Mucosa of rectum (tissue), 2 donors: ENCODE measurements around the gene NAP1L2.
A peak's percentile ranks its signal among the peaks of the same experiment; 100 is the strongest.
"Not testable (repeated sequence)": the region's sequence is repeated elsewhere in the genome, so short reads cannot be mapped to it uniquely, and the experiment has no call there.

Experiments
- H3K27ac ChIP-seq, 2 donors: one replicate each; pipeline ENCODE4 v1.7.0; 2013; ENCODE audit warnings: inconsistent platforms in 2 of 2, low read depth in 2 of 2, low read length in 2 of 2
- H3K27me3 ChIP-seq, 2 donors: one replicate each; pipeline ENCODE4 v1.7.0; 2013; ENCODE audit warnings: low read length in 2 of 2; ENCODE audit not compliant: control insufficient read depth in 2 of 2, insufficient read depth in 2 of 2
- H3K36me3 ChIP-seq, 2 donors: one replicate each; pipeline ENCODE4 v1.7.0; 2013; ENCODE audit warnings: low read length in 2 of 2; ENCODE audit not compliant: control insufficient read depth in 2 of 2, insufficient read depth in 2 of 2
- H3K4me1 ChIP-seq, 2 donors: one replicate each; pipeline ENCODE4 v1.7.0; 2013; ENCODE audit warnings: low read length in 2 of 2, mild to moderate bottlenecking in 1 of 2; ENCODE audit not compliant: control insufficient read depth in 2 of 2, insufficient read depth in 2 of 2
- H3K4me3 ChIP-seq, 2 donors: one replicate each; pipeline ENCODE4 v1.7.0; 2013; ENCODE audit warnings: low read length in 2 of 2
- H3K9ac ChIP-seq, 2 donors: one replicate each; pipeline ENCODE4 v1.7.0; 2013; ENCODE audit warnings: low read length in 2 of 2, low read depth in 1 of 2, mild to moderate bottlenecking in 1 of 2
- H3K9me3 ChIP-seq, 2 donors: one replicate each; pipeline ENCODE4 v1.7.0; 2013; ENCODE audit warnings: low read length in 2 of 2; ENCODE audit not compliant: control insufficient read depth in 2 of 2
- donor health status: healthy.
- donor health status: Normal muscosa, but diverticular disease.

The NAP1L2 gene

DNA sequence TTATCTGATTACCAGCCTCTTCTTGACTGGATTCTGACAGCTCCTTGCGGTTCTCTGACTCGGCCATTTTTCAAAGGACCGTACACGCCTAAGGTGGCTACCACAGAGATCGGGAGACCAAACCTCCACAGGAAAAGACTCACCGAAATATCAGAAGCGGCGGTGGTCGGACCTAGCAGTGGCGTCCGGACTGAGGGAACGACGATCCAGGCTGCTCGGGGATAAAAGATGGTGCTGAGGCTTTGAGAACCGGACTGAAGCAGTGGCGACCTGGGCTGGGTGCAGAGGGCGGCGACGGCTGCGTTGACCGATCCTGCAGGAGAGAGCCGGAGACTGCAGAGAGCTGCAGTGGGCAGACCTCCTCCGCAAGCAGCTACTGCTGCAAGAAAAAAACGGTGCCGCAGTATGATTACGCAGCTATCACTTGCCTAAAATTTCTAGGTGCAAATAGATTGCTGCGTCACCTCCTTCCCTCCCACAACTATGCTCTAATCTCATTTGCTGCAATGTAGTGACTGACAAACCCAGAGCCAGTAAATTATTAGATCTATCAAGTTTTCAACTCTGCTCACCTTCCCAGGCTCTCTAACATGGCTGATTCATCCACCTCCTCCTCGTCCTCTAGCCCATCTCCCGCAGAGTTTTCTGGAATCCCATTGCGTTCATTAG is at the start of gene NAP1L2:
TSS of gene NAP1L2 (minus strand) at position 426 of the 669 bp plus-strand sequence. CDS start at position 67, 359 bp downstream.
- Histone ChIP-seq H3K27me3 (no peaks in the 10 kb centered on the region), H3K9ac (peak within 1 kb of the TSS; percentile 9 to 39), H3K4me3 (peak within 1 kb of the TSS; percentile 68 to 70), H3K27ac (peak within 1 kb of the TSS in 1 of 2 donors; percentile 4), H3K9me3 (no peaks in the 10 kb centered on the region), H3K4me1 (no peaks in the 10 kb centered on the region), H3K36me3 (no peaks in the 10 kb centered on the region)

GRCh38 chrX:73262991-73263390 is 48.3 kb upstream of the NAP1L2 start:
- no peak overlapping the region for H3K9ac ChIP-seq
- no peaks in the 10 kb centered on the region for H3K36me3 ChIP-seq
- H3K27ac ChIP-seq: no peak overlapping the region
- H3K27me3 ChIP-seq: peaks cover 0 to 6% of the 10 kb centered on the region in 2 donors
- H3K9me3 ChIP-seq: no peaks in the 10 kb centered on the region
- H3K4me1 ChIP-seq: no peaks in the 10 kb centered on the region
- no peak overlapping the region for H3K4me3 ChIP-seq

- Histone ChIP-seq H3K36me3 (no peaks in the 10 kb centered on the region), H3K4me1 (no peaks in the 10 kb centered on the region), H3K9me3 (no peaks in the 10 kb centered on the region), H3K27ac (no peak overlapping the region), H3K9ac (no peak overlapping the region), H3K27me3 (peaks cover 0 to 2% of the 10 kb centered on the region in 2 donors), H3K4me3 (no peak overlapping the region)
Observed at GRCh38 chrX:73239242-73239641, 24.6 kb upstream of the NAP1L2 start.

DNA sequence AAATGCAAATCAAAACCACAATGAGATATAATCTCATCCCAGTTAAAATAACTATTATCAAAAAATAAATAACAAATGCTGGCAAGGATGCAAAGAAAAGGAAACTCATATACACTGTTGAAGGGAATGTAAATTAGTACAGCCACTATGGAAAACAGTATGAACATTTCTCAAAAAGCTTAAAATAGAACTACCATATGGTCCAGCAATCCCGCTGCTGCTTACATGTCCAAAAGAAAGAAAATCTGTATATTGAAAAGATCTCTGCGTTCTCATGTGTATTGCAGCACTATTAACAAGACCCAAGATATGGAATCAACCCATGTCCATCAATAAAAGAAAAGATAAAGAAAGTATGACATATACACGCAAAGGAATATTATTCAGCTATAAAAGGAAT is 3.0 kb upstream of the NAP1L2 start:
- no peaks in the 10 kb centered on the region for H3K27me3 ChIP-seq
- H3K27ac ChIP-seq: no peak overlapping the region
- H3K9ac ChIP-seq: no peak overlapping the region
- no peaks in the 10 kb centered on the region for H3K36me3 ChIP-seq
- no peak overlapping the region for H3K4me3 ChIP-seq
- H3K4me1 ChIP-seq: no peaks in the 10 kb centered on the region
- H3K9me3 ChIP-seq: peaks cover 0 to 3% of the 10 kb centered on the region in 2 donors

DNA sequence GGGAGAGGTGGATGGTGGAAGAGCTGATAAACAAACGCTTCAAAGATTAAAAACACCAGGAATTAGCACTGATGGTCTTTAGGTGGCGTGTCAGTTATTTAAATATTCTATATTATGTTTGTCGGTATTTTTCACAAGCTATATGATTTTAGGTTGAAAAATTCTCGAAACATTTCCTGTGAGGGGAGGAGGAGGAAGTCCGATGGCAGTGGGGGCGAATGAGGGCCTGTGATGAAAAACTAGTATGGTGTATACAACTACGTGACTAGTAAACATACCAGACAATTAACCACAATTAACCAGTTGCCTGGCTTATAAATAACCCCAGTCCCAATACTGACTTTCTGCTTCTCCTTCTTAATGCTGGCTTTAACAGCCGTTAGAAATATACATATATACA is 595 bp upstream of the NAP1L2 start:
- Histone ChIP-seq H3K4me1 (no peaks in the 10 kb centered on the region), H3K9me3 (peaks cover 0 to under 1% of the 10 kb centered on the region in 2 donors), H3K27ac (no peak overlapping the region), H3K4me3 (peak overlapping the region; percentile 68 to 70), H3K36me3 (no peaks in the 10 kb centered on the region), H3K27me3 (no peaks in the 10 kb centered on the region), H3K9ac (no peak overlapping the region)

GRCh38 chrX:73213734-73214425 is 771 bp downstream of the NAP1L2 start:
- peak overlapping the region; percentile 68 to 70 for H3K4me3 ChIP-seq
- H3K27me3 ChIP-seq: no peaks in the 10 kb centered on the region
- H3K36me3 ChIP-seq: no peaks in the 10 kb centered on the region
- no peaks in the 10 kb centered on the region for H3K9me3 ChIP-seq
- H3K4me1 ChIP-seq: no peaks in the 10 kb centered on the region
- H3K9ac ChIP-seq: peak overlapping the region in 1 of 2 donors; percentile 39
- H3K27ac ChIP-seq: no peak overlapping the region

- H3K4me3 ChIP-seq: no peak overlapping the region
Observed at GRCh38 chrX:73206366-73206765, 8.3 kb downstream of the NAP1L2 start.

DNA sequence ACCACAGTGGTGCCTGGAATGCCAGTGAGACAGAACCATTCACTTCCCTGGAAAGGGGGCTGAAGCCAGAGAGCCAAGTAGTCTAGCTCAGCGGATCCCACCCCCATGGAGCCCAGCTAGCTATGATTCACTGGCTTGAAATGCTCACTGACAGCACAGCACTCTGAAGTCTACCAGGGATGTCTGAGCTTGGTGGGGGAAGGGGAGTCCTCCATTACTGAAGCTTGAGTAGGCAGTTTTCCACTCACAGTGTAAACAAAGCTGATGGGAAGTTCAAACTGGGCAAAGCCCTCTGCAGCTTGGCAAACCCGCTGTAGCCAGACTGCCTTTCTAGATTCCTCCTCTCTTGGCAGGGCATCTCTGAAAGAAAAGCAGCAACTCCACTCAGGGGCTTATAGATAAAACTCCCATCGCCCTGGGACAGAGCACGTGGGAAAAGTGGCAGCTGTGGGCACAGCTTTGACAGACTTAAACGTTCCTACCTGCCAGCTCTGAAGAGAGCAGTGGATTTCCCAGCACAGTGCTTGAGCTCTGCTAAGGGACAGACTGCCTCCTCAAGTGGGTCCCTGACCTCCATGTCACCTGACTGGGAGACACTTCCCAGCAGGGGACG is 32.0 kb downstream of the NAP1L2 start:
- Histone ChIP-seq H3K4me3 (no peak overlapping the region), H3K27ac (no peak overlapping the region), H3K9me3 (no peaks in the 10 kb centered on the region), H3K9ac (no peak overlapping the region), H3K27me3 (no peaks in the 10 kb centered on the region), H3K36me3 (no peaks in the 10 kb centered on the region), H3K4me1 (no peaks in the 10 kb centered on the region)

More at GRCh38 chrX:73206366-73206765, 8.3 kb downstream of the NAP1L2 start:
- Histone ChIP-seq H3K9ac (no peak overlapping the region), H3K27ac (no peak overlapping the region), H3K4me1 (no peaks in the 10 kb centered on the region), H3K9me3 (no peaks in the 10 kb centered on the region), H3K27me3 (no peaks in the 10 kb centered on the region), H3K36me3 (no peaks in the 10 kb centered on the region)

DNA sequence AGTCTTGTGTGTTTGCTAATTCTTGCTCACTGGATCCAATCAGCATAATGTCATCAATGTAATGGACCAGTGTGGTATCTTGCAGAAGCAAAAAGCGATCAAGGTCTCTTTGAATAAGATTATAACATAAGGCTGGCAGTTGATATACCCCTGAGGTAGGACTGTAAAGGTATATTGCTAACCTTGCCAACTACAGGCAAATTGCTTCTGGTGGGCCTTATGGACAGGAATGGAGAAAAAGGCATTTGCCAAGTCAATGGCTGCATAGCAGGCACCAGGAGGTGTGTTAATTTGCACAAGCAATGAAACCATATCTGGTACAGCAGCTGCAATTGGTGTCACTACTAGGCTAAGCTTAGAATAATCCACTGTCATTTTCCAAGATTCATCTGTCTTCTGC is 45.7 kb downstream of the NAP1L2 start:
- H3K4me3 ChIP-seq, H3K36me3 ChIP-seq: not testable (repeated sequence)

More for the DNA sequence above, 45.7 kb downstream of the NAP1L2 start:
- not testable (repeated sequence) for H3K4me1 ChIP-seq, H3K9me3 ChIP-seq, H3K27ac ChIP-seq, H3K9ac ChIP-seq, H3K27me3 ChIP-seq
